K562 (cell line): ENCODE measurements around the gene MLX. TPM values are rescaled to one million over a fixed set of nuclear protein-coding genes. Genes with fewer than 3 reads are reported as not detected.

ENCODE experiments used
- CREB1 ChIP-seq, 2 experiments: sonication (generic) in 1 of 2; formaldehyde crosslinking in 1 of 2; IDR thresholded peaks; 2 replicates each; pipeline versions ENCODE4 v1.6.1 to v1.8.0; 2012 to 2022; ENCODE audit warnings: inconsistent platforms in 1 of 2, mild to moderate bottlenecking in 1 of 2, missing genetic modification reagents in 1 of 2, moderate library complexity in 1 of 2
- CREM ChIP-seq: IDR thresholded peaks from 2 replicates; pipeline ENCODE4 v1.6.1; 2014; ENCODE audit warnings: antibody characterized with exemption, low read depth
- PTRF ChIP-seq: fragments of 450-650 bp; IDR thresholded peaks from 2 replicates; pipeline ENCODE4 v1.6.1; 2016; ENCODE audit warnings: mild to moderate bottlenecking, missing genetic modification characterization, missing compliant biosample characterization
- ZNF408 ChIP-seq: fragments of 250-450 bp; sonication (Bioruptor Pico); IDR thresholded peaks from 2 replicates; pipeline ENCODE4 v1.4.0; 2020; ENCODE audit warnings: low read depth, mild to moderate bottlenecking, moderate library complexity
- ZNF778 ChIP-seq: fragments of 450-650 bp; formaldehyde crosslinking; IDR thresholded peaks from 2 replicates; pipeline ENCODE4 v1.4.0; 2020; ENCODE audit warnings: mild to moderate bottlenecking, moderate library complexity
- polyA plus RNA-seq, 8 experiments: library from polyadenylated mRNA; depleted of rRNA in 4 of 8; stranded (reverse) in 5 of 8; unstranded in 3 of 8; fragments of >200 nt; fragmentation: Nextera tagmentation in 2 of 8; fragmentation: Illumina TruSeq in 1 of 8; extraction: Ambion mirVana in 2 of 8; extraction: Trizol in 1 of 8; gene quantifications; 2 replicates each; pipeline versions ENCODE4 v1.2.1 to v1.2.3, GENCODE V29; 2011 to 2014; ENCODE audit warnings: inconsistent platforms in 1 of 8, missing spikeins in 1 of 8
- total RNA-seq, 7 experiments: library from RNA; depleted of rRNA in 6 of 7; stranded (reverse); fragments of >200 nt in 6 of 7; fragmentation: Illumina TruSeq in 2 of 7; extraction: Trizol in 2 of 7; gene quantifications; 2 replicates each; pipeline versions ENCODE4 v1.2.1 to v1.2.3, GENCODE V29; 2011 to 2021; ENCODE audit warnings: low replicate concordance in 1 of 7
- TF ChIP-seq, protein P1 (sequence below), 2 experiments: IDR thresholded peaks; 2 replicates each; pipeline ENCODE4 v1.6.1; 2011; ENCODE audit warnings: borderline replicate concordance in 1 of 2, control low read depth in 1 of 2, low read depth in 1 of 2, low read length in 1 of 2, mild to moderate bottlenecking in 1 of 2, mixed read lengths in 1 of 2, moderate library complexity in 1 of 2; ENCODE audit not compliant: insufficient read depth in 1 of 2, insufficient read length in 1 of 2, poor library complexity in 1 of 2, severe bottlenecking in 1 of 2; ENCODE audit errors: extremely low read depth in 1 of 2
- TF ChIP-seq, protein P2 (sequence below): fragments of 450-650 bp; IDR thresholded peaks from 2 replicates; pipeline ENCODE4 v1.6.1; 2016; ENCODE audit warnings: mild to moderate bottlenecking, moderate library complexity
- TF ChIP-seq, protein P3 (sequence below), 3 experiments: fragments of 200-800 bp in 1 of 3; sonication (Bioruptor generic) in 1 of 3; sonication (generic) in 1 of 3; formaldehyde crosslinking in 1 of 3; IDR thresholded peaks; 2 replicates each; pipeline versions ENCODE4 v1.6.1 to v1.8.0; 2016 to 2022; ENCODE audit warnings: mild to moderate bottlenecking in 2 of 3, missing compliant biosample characterization in 2 of 3, missing genetic modification characterization in 2 of 3, missing genetic modification reagents in 1 of 3
- TF ChIP-seq, protein P4 (sequence below): fragments of 450-650 bp; formaldehyde crosslinking; IDR thresholded peaks from 2 replicates; pipeline ENCODE4 v1.4.0; 2020; ENCODE audit warnings: mild to moderate bottlenecking, moderate library complexity
- TF ChIP-seq, protein P5 (sequence below): sonication (generic); IDR thresholded peaks from 2 replicates; pipeline ENCODE4 v1.6.1; 2016

The MLX gene
- total and polyA plus RNA-seq, 9 of the 15 experiments (the other 6 are each of a cell fraction or from before 2014, with no cell fraction given), result 42.9 to 100 (median 58.9) TPM

DNA sequence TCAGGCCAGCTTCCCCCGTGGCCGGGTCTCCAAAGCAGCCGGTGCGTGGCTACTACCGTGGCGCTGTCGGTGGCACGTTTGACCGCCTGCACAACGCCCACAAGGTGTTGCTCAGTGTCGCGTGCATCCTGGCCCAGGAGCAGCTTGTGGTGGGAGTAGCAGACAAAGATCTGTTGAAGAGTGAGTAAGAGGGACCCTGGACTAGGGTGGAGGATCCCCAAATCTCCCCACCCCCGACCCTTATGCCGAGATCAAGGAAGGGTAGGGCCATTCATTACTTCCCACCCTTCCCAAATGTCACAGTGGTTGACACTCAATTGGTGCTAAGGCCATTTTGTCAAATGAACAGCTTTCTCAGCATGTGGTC lies 3.8 kb upstream of the MLX start (continued):
- TF ChIP-seq ZNF408 (CRISPR knock-in tag) (no peak), CREM (0 out of 2 replicates have a peak, but pooled peaks have one; percentile 2), CREB1 (IDR thresholded peaks at IDR 0.05) (no peak), CREB1 (CRISPR knock-in tag; IDR thresholded peaks at IDR 0.05) (no peak), PTRF (tag) (no peak), ZNF778 (CRISPR knock-in tag) (no peak)
- TF ChIP-seq, protein P1, sequence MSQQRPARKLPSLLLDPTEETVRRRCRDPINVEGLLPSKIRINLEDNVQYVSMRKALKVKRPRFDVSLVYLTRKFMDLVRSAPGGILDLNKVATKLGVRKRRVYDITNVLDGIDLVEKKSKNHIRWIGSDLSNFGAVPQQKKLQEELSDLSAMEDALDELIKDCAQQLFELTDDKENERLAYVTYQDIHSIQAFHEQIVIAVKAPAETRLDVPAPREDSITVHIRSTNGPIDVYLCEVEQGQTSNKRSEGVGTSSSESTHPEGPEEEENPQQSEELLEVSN (IDR thresholded peaks at IDR 0.05; ENCODE audit: borderline replicate concordance in 1 of 2, extremely low read depth in 1 of 2, insufficient read depth in 1 of 2, insufficient read length in 1 of 2, low read depth in 1 of 2, low read length in 1 of 2, poor library complexity in 1 of 2, severe bottlenecking in 1 of 2), result peak in 1 of 2 experiments; percentile 69
- TF ChIP-seq, protein P2, sequence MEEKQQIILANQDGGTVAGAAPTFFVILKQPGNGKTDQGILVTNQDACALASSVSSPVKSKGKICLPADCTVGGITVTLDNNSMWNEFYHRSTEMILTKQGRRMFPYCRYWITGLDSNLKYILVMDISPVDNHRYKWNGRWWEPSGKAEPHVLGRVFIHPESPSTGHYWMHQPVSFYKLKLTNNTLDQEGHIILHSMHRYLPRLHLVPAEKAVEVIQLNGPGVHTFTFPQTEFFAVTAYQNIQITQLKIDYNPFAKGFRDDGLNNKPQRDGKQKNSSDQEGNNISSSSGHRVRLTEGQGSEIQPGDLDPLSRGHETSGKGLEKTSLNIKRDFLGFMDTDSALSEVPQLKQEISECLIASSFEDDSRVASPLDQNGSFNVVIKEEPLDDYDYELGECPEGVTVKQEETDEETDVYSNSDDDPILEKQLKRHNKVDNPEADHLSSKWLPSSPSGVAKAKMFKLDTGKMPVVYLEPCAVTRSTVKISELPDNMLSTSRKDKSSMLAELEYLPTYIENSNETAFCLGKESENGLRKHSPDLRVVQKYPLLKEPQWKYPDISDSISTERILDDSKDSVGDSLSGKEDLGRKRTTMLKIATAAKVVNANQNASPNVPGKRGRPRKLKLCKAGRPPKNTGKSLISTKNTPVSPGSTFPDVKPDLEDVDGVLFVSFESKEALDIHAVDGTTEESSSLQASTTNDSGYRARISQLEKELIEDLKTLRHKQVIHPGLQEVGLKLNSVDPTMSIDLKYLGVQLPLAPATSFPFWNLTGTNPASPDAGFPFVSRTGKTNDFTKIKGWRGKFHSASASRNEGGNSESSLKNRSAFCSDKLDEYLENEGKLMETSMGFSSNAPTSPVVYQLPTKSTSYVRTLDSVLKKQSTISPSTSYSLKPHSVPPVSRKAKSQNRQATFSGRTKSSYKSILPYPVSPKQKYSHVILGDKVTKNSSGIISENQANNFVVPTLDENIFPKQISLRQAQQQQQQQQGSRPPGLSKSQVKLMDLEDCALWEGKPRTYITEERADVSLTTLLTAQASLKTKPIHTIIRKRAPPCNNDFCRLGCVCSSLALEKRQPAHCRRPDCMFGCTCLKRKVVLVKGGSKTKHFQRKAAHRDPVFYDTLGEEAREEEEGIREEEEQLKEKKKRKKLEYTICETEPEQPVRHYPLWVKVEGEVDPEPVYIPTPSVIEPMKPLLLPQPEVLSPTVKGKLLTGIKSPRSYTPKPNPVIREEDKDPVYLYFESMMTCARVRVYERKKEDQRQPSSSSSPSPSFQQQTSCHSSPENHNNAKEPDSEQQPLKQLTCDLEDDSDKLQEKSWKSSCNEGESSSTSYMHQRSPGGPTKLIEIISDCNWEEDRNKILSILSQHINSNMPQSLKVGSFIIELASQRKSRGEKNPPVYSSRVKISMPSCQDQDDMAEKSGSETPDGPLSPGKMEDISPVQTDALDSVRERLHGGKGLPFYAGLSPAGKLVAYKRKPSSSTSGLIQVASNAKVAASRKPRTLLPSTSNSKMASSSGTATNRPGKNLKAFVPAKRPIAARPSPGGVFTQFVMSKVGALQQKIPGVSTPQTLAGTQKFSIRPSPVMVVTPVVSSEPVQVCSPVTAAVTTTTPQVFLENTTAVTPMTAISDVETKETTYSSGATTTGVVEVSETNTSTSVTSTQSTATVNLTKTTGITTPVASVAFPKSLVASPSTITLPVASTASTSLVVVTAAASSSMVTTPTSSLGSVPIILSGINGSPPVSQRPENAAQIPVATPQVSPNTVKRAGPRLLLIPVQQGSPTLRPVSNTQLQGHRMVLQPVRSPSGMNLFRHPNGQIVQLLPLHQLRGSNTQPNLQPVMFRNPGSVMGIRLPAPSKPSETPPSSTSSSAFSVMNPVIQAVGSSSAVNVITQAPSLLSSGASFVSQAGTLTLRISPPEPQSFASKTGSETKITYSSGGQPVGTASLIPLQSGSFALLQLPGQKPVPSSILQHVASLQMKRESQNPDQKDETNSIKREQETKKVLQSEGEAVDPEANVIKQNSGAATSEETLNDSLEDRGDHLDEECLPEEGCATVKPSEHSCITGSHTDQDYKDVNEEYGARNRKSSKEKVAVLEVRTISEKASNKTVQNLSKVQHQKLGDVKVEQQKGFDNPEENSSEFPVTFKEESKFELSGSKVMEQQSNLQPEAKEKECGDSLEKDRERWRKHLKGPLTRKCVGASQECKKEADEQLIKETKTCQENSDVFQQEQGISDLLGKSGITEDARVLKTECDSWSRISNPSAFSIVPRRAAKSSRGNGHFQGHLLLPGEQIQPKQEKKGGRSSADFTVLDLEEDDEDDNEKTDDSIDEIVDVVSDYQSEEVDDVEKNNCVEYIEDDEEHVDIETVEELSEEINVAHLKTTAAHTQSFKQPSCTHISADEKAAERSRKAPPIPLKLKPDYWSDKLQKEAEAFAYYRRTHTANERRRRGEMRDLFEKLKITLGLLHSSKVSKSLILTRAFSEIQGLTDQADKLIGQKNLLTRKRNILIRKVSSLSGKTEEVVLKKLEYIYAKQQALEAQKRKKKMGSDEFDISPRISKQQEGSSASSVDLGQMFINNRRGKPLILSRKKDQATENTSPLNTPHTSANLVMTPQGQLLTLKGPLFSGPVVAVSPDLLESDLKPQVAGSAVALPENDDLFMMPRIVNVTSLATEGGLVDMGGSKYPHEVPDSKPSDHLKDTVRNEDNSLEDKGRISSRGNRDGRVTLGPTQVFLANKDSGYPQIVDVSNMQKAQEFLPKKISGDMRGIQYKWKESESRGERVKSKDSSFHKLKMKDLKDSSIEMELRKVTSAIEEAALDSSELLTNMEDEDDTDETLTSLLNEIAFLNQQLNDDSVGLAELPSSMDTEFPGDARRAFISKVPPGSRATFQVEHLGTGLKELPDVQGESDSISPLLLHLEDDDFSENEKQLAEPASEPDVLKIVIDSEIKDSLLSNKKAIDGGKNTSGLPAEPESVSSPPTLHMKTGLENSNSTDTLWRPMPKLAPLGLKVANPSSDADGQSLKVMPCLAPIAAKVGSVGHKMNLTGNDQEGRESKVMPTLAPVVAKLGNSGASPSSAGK, result peak; percentile 12
- TF ChIP-seq, protein P3, sequence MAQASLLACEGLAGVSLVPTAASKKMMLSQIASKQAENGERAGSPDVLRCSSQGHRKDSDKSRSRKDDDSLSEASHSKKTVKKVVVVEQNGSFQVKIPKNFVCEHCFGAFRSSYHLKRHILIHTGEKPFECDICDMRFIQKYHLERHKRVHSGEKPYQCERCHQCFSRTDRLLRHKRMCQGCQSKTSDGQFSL (CRISPR knock-in tag; IDR thresholded peaks at IDR 0.05), result no peak
- TF ChIP-seq, protein P3 (tag; IDR thresholded peaks at IDR 0.05), result no peak
- TF ChIP-seq, protein P4, sequence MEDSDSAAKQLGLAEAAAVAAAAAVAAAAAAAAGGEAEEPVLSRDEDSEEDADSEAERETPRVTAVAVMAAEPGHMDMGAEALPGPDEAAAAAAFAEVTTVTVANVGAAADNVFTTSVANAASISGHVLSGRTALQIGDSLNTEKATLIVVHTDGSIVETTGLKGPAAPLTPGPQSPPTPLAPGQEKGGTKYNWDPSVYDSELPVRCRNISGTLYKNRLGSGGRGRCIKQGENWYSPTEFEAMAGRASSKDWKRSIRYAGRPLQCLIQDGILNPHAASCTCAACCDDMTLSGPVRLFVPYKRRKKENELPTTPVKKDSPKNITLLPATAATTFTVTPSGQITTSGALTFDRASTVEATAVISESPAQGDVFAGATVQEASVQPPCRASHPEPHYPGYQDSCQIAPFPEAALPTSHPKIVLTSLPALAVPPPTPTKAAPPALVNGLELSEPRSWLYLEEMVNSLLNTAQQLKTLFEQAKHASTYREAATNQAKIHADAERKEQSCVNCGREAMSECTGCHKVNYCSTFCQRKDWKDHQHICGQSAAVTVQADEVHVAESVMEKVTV (CRISPR knock-in tag), result no peak
- TF ChIP-seq, protein P5, sequence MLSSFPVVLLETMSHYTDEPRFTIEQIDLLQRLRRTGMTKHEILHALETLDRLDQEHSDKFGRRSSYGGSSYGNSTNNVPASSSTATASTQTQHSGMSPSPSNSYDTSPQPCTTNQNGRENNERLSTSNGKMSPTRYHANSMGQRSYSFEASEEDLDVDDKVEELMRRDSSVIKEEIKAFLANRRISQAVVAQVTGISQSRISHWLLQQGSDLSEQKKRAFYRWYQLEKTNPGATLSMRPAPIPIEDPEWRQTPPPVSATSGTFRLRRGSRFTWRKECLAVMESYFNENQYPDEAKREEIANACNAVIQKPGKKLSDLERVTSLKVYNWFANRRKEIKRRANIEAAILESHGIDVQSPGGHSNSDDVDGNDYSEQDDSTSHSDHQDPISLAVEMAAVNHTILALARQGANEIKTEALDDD, result no peak
